Natural killer cell (primary cell): ENCODE measurements around the gene EPS8L2. TPM values are rescaled to one million over a fixed set of nuclear protein-coding genes. Genes with fewer than 3 reads are reported as not detected.

Source experiments
- ATAC-seq, 3 donors: fragments of 150-1000 bp in 2 of 3; fragments of 200-7000 bp in 1 of 3; cut with Tn5 transposase; 1 replicate in 1 of 3; 2 replicates in 2 of 3; pipeline ENCODE4 v1.10.0; 2021; ENCODE audit warnings: mild to moderate bottlenecking in 2 of 3, moderate library complexity in 2 of 3
- DNase-seq, 2 donors: peaks; one replicate each; pipeline versions ENCODE4 v3.0.0 to v3.0.0-alpha.2; 2013 to 2021; ENCODE audit warnings: mixed read lengths in 1 of 2
- H3K27ac ChIP-seq: one replicate; pipeline ENCODE4 v1.5.1; 2013; ENCODE audit warnings: mild to moderate bottlenecking, low read length
- H3K27me3 ChIP-seq: one replicate; pipeline ENCODE4 v1.6.1; 2013; ENCODE audit warnings: low read length; ENCODE audit not compliant: control insufficient read depth, insufficient read depth
- H3K36me3 ChIP-seq: one replicate; pipeline ENCODE4 v1.6.1; 2013; ENCODE audit warnings: low read length; ENCODE audit not compliant: control insufficient read depth, insufficient read depth
- H3K4me1 ChIP-seq: one replicate; pipeline ENCODE4 v1.6.1; 2013; ENCODE audit warnings: low read length; ENCODE audit not compliant: control insufficient read depth, insufficient read depth
- H3K4me3 ChIP-seq: one replicate; pipeline ENCODE4 v1.5.1; 2013; ENCODE audit warnings: low read length
- H3K9me3 ChIP-seq: one replicate; pipeline ENCODE4 v1.6.1; 2013; ENCODE audit warnings: low read length; ENCODE audit not compliant: control insufficient read depth, insufficient read depth
- H3K27ac Mint-ChIP-seq, 2 donors: one replicate each; pipeline ENCODE4 v1.8.0; 2022; ENCODE audit warnings: mild to moderate bottlenecking in 2 of 2, mixed read lengths in 2 of 2, moderate library complexity in 1 of 2
- H3K27me3 Mint-ChIP-seq, 2 donors: one replicate each; pipeline ENCODE4 v1.8.0; 2022; ENCODE audit warnings: low read depth in 2 of 2, mixed read lengths in 2 of 2
- H3K36me3 Mint-ChIP-seq: one replicate; pipeline ENCODE4 v1.8.0; 2022; ENCODE audit warnings: mixed read lengths
- H3K4me1 Mint-ChIP-seq, 2 donors: one replicate each; pipeline ENCODE4 v1.8.0; 2022; ENCODE audit warnings: mixed read lengths in 2 of 2
- H3K4me3 Mint-ChIP-seq: one replicate; pipeline ENCODE4 v1.8.0; 2022; ENCODE audit warnings: mild to moderate bottlenecking, moderate library complexity, mixed read lengths
- H3K9me3 Mint-ChIP-seq, 2 donors: one replicate each; pipeline ENCODE4 v1.8.0; 2022; ENCODE audit warnings: mixed read lengths in 2 of 2
- WGBS: methylation state at CpG from one replicate; pipeline ENCODE4 v1.1.7; 2013; ENCODE audit warnings: missing lambda C conversion rate; ENCODE audit not compliant: insufficient coverage; 5-methylcytosine and 5-hydroxymethylcytosine counted together
- intact Hi-C: fragments of 100-400 bp; cut with micrococcal nuclease; formaldehyde crosslinking; loops from one replicate; pipeline ENCODE4 v1.14.2; 2022
- total RNA-seq, 4 donors: library from RNA; stranded (reverse); fragments of 120-200 nt in 1 of 4; gene quantifications; one replicate each; pipeline versions ENCODE4 v1.2.3 to v1.2.4, GENCODE V29; 2013 to 2022
- TF ChIP-seq, protein P1 (sequence below): fragments of 200-600 bp; IDR thresholded peaks from one replicate; pipeline ENCODE4 v1.8.0; 2022; ENCODE audit warnings: antibody characterized with exemption

The EPS8L2 gene
- total RNA-seq, 3 donors from 2014 or later (not counting 1 experiment from before 2014, with no cell fraction given) = 6.9 to 10.9 (median 9.3) TPM

DNA sequence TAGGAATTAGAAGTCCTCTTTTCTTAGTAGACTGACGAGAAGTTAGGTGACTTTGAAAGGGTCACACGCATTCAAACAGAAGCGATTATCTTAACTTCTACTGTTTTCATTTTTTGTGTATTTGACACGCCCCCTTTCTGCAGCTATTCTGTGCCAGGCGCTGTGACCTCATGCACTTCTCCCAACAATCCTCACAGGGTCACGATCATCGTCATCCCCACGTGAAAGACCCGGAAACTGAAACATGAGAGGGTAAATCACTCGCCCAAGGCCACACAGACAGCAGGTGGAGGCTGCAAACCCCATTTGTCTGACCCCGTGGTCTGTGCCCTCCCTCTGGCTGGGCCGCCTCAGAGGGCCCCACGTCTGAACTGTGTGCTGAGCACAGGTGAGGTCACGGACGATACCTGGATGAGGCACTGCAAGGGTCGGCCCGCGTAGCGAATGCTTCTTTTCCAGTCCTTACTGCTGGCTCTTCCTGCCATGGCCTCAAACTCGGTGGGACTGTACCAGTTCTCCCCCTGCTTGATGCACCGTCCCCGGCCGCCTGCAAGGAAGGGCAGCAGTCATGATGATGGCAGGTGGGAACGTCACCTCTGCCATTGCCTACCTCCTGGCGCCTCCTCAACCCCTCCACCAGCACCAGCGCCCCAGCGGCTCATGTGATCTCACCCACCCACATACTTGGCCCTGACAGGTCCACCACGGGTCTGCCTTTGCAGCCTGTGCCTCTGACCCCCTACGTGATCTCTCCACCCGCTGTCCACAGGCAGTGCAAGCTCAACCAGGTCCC lies 19.4 kb upstream of the EPS8L2 start:
- H3K36me3 Mint-ChIP-seq = peaks cover 19% of the 10 kb centered on the region
- DNase-seq (no peak), ATAC-seq (peak in 1 of 3 donors; percentile 24)
- H3K4me3 ChIP-seq = no peak overlapping the region
- H3K4me3 Mint-ChIP-seq = no peak overlapping the region
- H3K27ac ChIP-seq = no peak overlapping the region
- H3K4me1 Mint-ChIP-seq = peaks cover under 1 to 1% of the 10 kb centered on the region in 2 donors
- no peaks in the 10 kb centered on the region for H3K4me1 ChIP-seq
- WGBS = 94% methylated on average over 30 of the region's 30 CpGs
- no peak overlapping the region for H3K27ac Mint-ChIP-seq
- H3K27me3 ChIP-seq = no peaks in the 10 kb centered on the region
- no peaks in the 10 kb centered on the region for H3K9me3 Mint-ChIP-seq
- TF ChIP-seq, protein P1, sequence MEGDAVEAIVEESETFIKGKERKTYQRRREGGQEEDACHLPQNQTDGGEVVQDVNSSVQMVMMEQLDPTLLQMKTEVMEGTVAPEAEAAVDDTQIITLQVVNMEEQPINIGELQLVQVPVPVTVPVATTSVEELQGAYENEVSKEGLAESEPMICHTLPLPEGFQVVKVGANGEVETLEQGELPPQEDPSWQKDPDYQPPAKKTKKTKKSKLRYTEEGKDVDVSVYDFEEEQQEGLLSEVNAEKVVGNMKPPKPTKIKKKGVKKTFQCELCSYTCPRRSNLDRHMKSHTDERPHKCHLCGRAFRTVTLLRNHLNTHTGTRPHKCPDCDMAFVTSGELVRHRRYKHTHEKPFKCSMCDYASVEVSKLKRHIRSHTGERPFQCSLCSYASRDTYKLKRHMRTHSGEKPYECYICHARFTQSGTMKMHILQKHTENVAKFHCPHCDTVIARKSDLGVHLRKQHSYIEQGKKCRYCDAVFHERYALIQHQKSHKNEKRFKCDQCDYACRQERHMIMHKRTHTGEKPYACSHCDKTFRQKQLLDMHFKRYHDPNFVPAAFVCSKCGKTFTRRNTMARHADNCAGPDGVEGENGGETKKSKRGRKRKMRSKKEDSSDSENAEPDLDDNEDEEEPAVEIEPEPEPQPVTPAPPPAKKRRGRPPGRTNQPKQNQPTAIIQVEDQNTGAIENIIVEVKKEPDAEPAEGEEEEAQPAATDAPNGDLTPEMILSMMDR = no peak
- intact Hi-C loops = no loop called here
- peaks cover 31% of the 10 kb centered on the region for H3K36me3 ChIP-seq
- H3K27me3 Mint-ChIP-seq = no peaks in the 10 kb centered on the region
- no peaks in the 10 kb centered on the region for H3K9me3 ChIP-seq

DNA sequence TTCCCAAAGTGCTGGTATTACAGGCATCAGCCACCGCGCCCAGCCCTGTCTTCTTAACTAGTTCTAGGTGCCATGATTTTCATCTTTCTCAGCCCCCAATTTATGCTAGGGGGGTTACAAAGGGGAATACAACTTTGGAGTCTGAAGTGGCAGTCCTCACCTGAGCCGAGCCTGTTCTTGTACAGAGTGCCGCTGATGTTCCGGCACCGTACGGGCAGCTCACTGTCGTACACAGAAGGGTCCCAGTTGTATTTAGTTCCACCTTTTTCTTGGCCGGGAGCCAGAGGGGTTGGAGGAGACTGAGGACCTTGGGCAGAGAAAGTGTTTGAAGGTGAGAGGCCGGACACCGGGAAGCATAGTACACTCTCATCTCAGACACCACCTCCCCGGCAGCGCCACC lies 18.3 kb upstream of the EPS8L2 start:
- 93% methylated on average over 10 of the region's 13 CpGs for WGBS
- Mint-ChIP-seq H3K9me3 (no peaks in the 10 kb centered on the region), H3K4me3 (no peak overlapping the region), H3K27ac (no peak overlapping the region), H3K27me3 (no peaks in the 10 kb centered on the region), H3K4me1 (peaks cover 9 to 10% of the 10 kb centered on the region in 2 donors), H3K36me3 (peaks cover 12% of the 10 kb centered on the region)
- ATAC-seq = no peak
- Histone ChIP-seq H3K9me3 (no peaks in the 10 kb centered on the region), H3K27ac (no peak overlapping the region), H3K4me3 (no peak overlapping the region), H3K27me3 (no peaks in the 10 kb centered on the region), H3K36me3 (peaks cover 31% of the 10 kb centered on the region), H3K4me1 (peaks cover 4% of the 10 kb centered on the region)
- no peak for DNase-seq
- intact Hi-C loops = no loop called here
- TF ChIP-seq, protein P1 = no peak

DNA sequence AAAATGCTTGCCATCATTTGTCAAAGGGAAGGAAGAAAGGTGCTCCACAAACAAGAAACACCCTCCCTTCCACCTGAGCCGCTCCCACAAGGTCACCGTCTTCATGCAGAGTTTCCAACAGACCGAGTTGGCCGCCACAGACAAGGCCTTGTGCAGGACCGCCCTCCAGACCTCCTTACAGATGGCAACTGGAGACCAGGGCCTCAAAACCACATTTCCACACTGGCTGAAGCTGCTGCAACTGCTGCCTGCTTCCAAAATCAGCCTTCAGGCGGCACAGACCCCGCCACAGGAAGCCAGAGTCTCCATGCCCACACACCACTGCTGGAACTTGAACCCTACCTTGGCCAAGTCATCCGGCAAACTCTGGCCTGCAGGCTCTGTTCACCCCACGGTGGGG lies 17.4 kb upstream of the EPS8L2 start:
- Mint-ChIP-seq H3K27me3 (no peaks in the 10 kb centered on the region), H3K9me3 (no peaks in the 10 kb centered on the region), H3K36me3 (peaks cover 6% of the 10 kb centered on the region), H3K4me3 (no peak overlapping the region), H3K4me1 (peaks cover 9 to 19% of the 10 kb centered on the region in 2 donors), H3K27ac (no peak overlapping the region)
- no peaks in the 10 kb centered on the region for H3K9me3 ChIP-seq
- WGBS = 47% methylated on average over 9 of the region's 9 CpGs
- peaks cover 28% of the 10 kb centered on the region for H3K36me3 ChIP-seq
- ATAC-seq (no peak), DNase-seq (no peak)
- H3K27ac ChIP-seq = no peak overlapping the region
- H3K27me3 ChIP-seq = no peaks in the 10 kb centered on the region
- peaks cover 13% of the 10 kb centered on the region for H3K4me1 ChIP-seq
- H3K4me3 ChIP-seq = no peak overlapping the region
- TF ChIP-seq, protein P1 = no peak
- intact Hi-C loops = no loop called here
